ENCODE measurements around the gene TAS1R2.

The TAS1R2 gene

DNA sequence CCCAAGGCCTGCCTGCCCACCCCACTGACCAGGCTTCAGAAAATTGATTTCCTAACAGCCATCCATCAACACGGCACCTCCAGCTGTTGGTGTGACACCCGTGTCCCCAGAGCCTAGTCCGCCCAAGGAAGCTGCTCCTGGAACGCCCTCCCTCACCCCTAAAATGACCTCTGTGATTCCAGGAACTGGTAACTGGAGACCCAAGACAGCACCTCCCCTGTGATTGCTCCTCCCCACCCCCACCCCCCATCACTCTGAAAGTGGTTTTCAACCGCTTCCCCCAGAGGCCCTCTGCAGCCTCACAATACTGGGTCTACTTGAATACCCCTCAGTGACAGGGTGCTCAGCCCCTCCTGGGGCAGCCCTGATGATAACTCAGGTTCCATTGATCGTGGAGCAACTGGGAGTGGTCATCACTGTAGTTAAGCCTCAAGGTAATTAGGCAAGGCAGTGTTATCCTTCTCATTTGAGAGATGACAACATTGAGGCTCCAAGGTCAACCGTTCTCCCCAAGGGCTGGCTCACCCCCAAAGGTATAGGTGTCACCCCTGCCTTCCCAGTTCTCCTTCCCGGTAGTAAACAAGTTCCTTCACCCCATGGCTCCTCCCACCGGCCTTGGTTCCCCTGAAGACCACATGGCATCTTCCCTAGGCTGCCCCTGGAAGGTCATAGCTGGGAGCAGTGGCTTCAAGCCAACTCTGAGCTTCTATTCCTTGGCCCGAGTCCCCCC lies 52.0 kb downstream of the TAS1R2 start:
- H3K4me3 ChIP-seq (ENCODE audit: low read depth, low read length) = no peak overlapping the region

DNA sequence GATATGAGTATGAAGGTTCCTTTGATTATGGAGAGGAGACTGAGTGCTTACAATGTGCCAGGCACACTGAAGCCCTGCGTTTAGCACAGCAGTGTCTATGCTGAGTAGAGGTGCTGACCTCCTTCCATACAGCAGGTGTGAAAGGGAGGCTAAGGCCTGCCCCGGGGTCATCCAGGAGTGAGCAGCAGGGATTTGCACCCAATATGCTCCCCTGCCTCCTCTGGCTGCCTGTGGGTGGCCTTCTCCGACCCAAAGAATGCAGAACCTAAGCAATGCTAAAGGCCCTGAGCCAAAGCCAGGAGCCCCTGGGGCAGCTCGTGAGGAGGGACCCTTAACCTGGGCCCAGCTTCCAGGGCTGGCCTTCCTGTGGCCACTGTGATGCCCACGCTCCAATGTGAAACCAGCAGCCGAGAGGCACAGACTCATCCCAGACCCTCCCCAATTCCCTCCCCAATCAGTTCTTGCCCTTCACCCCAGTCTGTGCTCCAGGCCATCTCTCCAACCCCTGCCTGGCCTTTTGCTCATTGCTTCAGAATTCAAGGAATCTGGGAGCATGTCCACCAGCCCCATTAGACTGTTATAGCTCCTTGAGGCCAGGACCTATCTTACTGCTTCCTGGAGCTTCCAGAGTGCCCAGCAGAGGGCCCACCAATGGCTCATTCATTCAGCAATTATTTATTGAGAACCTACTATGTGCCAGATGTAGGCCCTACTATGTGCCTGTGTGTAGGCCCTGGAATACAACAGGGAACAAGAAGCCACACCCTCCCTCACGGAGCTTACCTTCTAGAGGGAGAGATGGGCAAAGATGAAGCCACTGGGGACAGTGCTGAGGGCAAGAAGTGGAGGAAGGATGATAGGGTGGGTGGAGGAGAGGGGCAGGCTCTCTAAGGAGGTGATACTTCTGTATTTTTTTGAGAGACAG lies 53.3 kb downstream of the TAS1R2 start:
- no peak for DNase-seq (ENCODE audit: low read depth)
- H3K4me3 ChIP-seq (ENCODE audit: low read depth, low read length) = no peak overlapping the region

More for the DNA sequence above, 52.0 kb downstream of the TAS1R2 start:
- no peak for DNase-seq (ENCODE audit: low read depth)

GRCh38 chr1:18805150-18805879 lies 54.1 kb downstream of the TAS1R2 start:
- no peak overlapping the region for H3K4me3 ChIP-seq (ENCODE audit: low read depth, low read length)
- peak; percentile 6 for DNase-seq (ENCODE audit: low read depth)

DNA sequence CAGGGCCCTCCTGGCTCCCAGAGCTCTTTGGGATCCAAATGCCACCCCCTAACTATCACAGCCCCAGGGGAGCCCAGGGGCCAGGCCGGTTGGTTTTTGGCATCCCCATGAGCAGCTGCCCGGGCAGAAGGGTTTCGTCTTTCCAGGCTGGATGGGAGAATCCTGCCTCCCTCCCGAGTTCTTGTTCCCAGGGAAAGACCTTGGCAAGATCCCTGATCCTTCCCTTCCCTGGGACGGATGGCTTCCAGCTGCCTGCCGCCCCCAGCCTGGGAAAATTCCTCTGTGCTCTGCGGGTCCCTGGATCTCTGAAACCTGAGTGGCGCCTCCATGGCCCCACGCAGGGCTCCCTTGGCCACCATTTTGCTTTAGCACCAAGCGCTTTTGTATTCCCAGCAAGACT lies 55.6 kb downstream of the TAS1R2 start:
- peak; percentile 12 for DNase-seq (ENCODE audit: low read depth)

GRCh38 chr1:18803151-18803791 lies 56.2 kb downstream of the TAS1R2 start:
- DNase-seq (ENCODE audit: low read depth) = no peak
- H3K4me3 ChIP-seq (ENCODE audit: low read depth, low read length) = no peak overlapping the region

More for the DNA sequence above, 55.6 kb downstream of the TAS1R2 start:
- H3K4me3 ChIP-seq (ENCODE audit: low read depth, low read length) = no peak overlapping the region

DNA sequence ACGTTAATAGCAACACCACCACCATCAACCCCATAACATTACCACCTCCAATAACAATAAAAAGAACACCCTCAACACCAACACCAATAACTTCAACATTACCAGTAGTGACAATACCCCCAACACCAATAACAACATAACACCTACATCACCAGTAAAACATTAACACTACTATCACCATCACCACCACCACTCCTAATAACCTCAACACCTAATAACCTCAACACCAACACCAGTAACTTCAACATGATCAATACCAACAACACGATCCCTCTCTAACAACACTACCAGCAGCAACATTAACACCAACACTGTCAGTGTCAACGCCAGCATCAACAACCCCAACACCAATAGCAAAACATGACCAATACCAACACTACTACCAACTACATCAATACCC lies 57.2 kb downstream of the TAS1R2 start:
- no peak overlapping the region for H3K4me3 ChIP-seq (ENCODE audit: low read depth, low read length)
- no peak for DNase-seq (ENCODE audit: low read depth)

DNA sequence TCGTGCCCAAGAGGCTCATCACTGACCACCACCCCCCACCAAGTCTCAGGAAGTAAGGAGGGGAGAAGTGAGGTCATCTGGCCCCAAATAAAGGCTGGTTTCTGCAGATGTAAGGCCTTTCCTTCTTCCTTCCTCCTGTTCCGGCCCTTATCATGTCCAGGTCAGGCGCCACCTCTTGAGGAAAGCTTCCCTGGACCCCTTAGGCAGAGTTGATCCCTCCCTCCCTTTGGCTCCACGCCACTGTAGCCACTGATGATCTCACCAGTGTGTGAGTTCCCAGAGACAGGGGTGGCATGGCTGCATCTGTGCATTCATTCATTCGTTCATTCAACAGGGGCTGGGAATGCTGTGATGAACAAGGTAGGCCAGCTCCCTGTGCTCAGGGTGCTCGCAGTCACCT lies 59.2 kb downstream of the TAS1R2 start:
- no peak for DNase-seq (ENCODE audit: low read depth)
- no peak overlapping the region for H3K4me3 ChIP-seq (ENCODE audit: low read depth, low read length)

GRCh38 chr1:18799454-18799853 lies 60.0 kb downstream of the TAS1R2 start:
- DNase-seq (ENCODE audit: low read depth) = no peak
- H3K4me3 ChIP-seq (ENCODE audit: low read depth, low read length) = no peak overlapping the region

DNA sequence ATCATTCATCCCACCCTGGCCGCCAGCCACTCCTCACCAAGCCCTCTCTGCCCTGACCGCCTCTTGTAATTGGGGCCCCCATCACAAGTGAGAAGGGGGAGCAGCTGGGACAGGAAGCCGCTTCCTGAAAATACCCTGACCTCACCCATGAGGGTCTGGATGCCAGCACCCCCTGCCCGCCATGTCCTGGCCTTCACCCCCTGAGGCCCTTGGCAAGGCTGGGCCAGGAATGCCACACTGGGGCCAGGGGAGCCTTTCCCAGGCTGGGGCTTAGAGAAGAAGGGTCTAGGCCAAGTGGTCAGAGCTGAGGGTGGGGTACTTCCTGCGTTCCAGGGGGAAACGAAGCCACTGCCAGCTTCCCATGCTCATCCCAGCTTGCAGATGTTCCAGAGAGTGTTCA lies 60.5 kb downstream of the TAS1R2 start:
- no peak for DNase-seq (ENCODE audit: low read depth)
- no peak overlapping the region for H3K4me3 ChIP-seq (ENCODE audit: low read depth, low read length)

- no peak for DNase-seq (ENCODE audit: low read depth)
- H3K4me3 ChIP-seq (ENCODE audit: low read depth, low read length) = no peak overlapping the region
Observed at GRCh38 chr1:18798533-18798932, 60.9 kb downstream of the TAS1R2 start.

DNA sequence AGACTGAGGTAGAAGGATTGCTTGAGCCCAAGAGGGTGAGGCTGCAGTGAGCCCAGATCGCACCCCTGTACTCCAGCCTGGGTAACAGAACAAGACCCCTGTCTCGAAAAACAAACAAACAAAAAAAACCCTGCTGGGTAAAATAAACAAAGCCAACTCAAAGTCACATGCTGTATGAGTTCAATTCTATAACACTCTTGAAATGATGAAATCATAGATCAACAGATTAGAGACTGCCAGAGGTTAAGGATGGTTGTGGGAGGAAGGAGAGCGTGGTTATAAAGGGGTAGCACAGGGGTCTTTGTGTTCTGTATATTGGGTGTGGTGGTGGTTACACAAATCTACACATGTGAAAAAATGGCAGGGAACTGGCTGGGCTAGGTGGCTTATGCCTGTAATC lies 62.5 kb downstream of the TAS1R2 start:
- DNase-seq (ENCODE audit: low read depth) = no peak
- no peak overlapping the region for H3K4me3 ChIP-seq (ENCODE audit: low read depth, low read length)

- no peak overlapping the region for H3K4me3 ChIP-seq (ENCODE audit: low read depth, low read length)
- no peak for DNase-seq (ENCODE audit: low read depth)
Observed at GRCh38 chr1:18795002-18795689, 64.3 kb downstream of the TAS1R2 start.

DNA sequence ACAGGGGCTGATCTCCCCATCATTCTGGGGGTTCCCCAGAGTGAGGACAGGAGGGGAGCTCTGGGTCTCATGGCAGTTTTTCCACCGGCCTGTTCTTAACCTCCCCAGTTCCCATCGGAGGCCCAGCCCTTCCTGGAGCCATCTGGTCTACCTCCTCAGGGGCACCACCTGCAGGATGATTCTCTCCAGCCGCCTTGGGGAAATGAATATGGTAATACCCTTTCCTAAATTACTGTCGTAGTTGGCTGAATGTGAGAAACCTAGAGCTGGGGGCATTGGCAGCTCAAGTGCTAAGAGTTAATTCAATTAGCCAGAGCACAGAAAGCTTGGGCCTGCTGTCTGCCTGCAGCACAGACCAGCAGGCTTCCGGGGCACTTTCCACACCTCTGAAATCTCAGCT lies 64.9 kb downstream of the TAS1R2 start:
- no peak for DNase-seq (ENCODE audit: low read depth)

GRCh38 chr1:18794051-18794450 lies 65.4 kb downstream of the TAS1R2 start:
- DNase-seq (ENCODE audit: low read depth) = no peak
- H3K4me3 ChIP-seq (ENCODE audit: low read depth, low read length) = no peak overlapping the region

More for the DNA sequence above, 64.9 kb downstream of the TAS1R2 start:
- H3K4me3 ChIP-seq (ENCODE audit: low read depth, low read length) = no peak overlapping the region

- no peak overlapping the region for H3K4me3 ChIP-seq (ENCODE audit: low read depth, low read length)
- no peak for DNase-seq (ENCODE audit: low read depth)
Observed at GRCh38 chr1:18793164-18793563, 66.3 kb downstream of the TAS1R2 start.

DNA sequence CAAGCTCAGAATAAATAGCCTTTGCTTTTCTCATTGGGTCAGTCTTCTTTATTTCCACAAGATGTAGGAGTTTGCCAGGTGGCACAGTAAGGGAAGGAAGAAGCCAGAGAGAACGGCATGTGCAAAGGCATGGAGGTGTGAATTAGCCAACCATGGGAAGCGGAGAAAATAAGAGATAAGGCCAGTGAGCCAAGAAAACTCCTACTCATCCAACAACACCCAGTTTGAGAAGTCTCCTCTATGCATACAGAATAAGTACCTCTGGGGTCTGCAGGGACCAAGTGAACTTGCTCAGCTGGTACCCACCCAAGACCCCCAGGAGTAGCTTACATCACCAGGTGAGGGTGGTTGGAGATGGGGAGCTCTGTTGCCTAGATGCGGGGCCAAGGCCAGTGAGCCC lies 66.7 kb downstream of the TAS1R2 start:
- DNase-seq (ENCODE audit: low read depth) = no peak

More for the DNA sequence above, 66.7 kb downstream of the TAS1R2 start:
- H3K4me3 ChIP-seq (ENCODE audit: low read depth, low read length) = no peak overlapping the region

All from skeletal muscle cell (primary cell).